Anterior cingulate cortex (tissue), 58 donors: ENCODE data around the gene CBY3.
"Not testable (repeated sequence)": the region's sequence is repeated elsewhere in the genome, so short reads cannot be mapped to it uniquely, and the experiment has no call there.

Experiments used
- DNase-seq, 58 donors: peaks; one replicate each; lab custom pipeline; 2025; lab: John Stamatoyannopoulos, UW

CBY3 gene

GRCh38 chr5:179680780-179681401 lies at the start of gene CBY3:
Gene CBY3 (minus strand): TSS chr5:179681034. CDS start chr5:179680918, 116 bp downstream.
- DNase-seq, result no peak

DNA sequence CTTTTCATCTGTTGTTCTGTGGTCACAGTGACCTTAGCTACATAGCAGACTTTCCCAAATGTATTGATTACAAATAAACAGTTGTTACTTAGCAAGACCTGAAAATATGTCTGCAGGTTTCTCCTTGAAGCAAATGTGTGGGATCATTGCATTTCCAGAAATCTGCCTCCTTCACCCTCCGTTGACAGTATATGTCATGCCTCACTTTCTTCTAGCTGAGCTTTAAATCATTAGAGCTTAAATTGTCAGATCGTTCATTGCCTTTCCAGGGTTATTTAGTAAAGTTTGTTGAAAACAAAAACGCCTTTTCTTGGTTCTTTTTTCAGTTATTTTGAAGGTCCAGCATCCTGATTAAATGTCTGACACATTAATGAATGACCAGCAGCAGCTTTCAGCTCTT lies 49.5 kb upstream of the CBY3 start:
- no peak for DNase-seq

GRCh38 chr5:179729727-179730126 lies 48.9 kb upstream of the CBY3 start:
- peak in 1 of 58 donors; percentile 0 for DNase-seq

DNA sequence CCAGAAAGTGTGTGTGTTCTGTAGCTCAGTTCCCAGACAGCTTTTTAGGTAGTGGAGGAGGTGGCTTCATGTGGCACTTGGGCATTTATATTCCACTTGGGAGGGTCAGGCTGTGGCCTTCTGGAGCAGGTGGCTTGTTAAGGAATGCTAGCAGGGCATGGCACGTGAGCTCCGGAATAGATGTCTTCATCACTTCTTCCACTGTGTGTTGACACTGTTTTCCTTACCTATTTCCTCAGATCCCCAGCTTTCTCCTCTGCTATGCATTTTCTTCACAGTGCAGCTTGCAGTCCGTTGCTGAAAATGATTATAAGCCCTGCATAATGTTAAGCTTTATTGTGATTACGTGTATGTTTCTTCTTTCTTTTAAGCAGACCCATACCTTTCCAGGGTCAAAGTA lies 48.5 kb upstream of the CBY3 start:
- no peak for DNase-seq

DNA sequence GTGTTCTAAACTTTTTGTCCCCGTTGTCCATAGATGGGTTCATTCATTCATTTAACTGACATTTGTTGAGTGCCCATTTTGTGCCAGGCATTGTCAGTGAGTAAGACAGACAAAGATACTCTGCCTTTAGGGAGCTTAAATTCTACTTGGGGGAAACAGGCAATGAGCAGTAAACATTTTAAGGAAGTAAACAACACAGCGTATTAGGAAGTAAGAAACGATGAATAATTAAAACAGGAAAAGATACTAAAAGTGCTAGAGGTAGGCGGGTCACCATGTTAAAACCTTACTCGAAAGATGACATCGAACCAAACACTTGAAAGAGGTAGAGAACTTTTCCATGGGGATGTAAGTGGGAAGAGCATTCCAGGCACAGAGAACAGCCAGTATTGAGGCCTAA lies 46.3 kb upstream of the CBY3 start:
- no peak for DNase-seq

DNA sequence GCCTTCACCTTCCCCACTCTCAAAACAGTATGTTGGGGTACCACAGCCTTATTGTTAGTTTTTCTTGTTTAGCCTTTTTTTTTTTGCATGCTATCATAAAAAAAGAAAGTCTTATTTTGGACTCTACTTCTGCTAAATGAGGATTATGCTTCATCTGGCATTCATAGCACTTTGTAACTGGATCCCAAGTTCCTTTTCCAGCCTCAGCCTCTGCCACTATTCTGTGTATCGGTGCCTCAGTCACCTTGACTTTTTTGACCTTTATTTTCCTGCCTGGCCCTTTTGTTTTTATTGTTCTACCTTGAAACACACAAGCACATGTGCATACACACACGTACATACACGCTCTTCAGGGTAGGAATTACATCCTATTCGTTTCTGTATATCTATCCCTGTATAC lies 43.3 kb upstream of the CBY3 start:
- DNase-seq, result no peak

GRCh38 chr5:179720222-179720621 lies 39.4 kb upstream of the CBY3 start:
- no peak for DNase-seq

- DNase-seq, result no peak
These were observed 35.5 kb upstream of the CBY3 start for GRCh38 chr5:179716286-179716685.

DNA sequence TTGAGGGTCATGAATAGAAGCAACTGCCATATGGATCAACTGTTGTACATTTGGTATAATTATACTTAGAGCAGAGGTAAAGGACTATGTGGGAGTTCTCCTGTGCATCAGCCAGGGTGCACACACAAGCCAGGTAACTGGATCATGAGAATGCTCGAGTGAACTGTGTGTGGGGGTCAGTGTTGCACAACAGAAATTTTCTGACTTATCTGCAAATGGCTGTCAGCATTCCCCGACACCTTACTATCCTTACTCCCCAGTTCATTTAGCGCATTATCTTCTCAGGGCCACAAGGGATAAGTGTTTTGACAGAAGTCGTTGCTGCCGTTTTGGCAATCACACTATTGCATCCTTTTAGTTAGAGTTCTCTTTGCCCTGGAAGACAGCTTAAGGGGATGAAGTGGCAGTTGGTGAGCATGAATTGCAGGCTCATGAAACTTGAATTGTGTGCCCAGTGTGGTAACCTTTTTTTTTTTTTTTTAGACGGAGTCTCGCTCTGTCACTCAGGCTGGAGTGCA lies 19.6 kb upstream of the CBY3 start:
- no peak for DNase-seq

DNA sequence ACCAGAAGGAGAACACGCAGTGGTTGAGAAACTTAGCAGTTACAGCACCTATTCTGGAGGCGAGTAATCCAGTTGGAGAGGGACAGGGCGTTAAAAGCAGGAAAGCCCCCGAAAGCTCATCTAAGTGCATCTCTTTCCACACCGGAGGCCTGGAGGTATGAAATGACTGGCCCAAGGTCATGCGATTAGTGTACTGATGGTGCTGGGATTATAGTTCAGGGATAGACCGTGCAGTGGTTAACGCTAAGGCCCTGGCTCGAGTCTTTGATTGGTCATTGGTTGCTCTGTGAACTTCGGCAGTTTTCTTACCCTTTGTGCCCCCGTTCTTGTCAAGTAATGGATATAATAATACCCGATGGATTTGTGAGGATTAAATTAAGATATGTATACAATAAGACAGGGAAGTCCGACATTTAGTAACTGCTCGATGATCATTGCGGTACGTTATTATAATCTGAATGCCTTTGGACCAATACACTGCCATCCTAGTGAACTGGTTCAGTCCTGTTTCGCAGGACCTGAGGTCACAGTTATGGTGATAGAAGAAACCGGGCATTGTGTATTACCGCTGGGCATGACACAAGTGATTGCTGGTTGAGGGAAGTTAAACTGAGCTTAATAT lies 18.9 kb upstream of the CBY3 start:
- peak in 7 of 58 donors; percentile 1 to 34 (median 20) for DNase-seq

DNA sequence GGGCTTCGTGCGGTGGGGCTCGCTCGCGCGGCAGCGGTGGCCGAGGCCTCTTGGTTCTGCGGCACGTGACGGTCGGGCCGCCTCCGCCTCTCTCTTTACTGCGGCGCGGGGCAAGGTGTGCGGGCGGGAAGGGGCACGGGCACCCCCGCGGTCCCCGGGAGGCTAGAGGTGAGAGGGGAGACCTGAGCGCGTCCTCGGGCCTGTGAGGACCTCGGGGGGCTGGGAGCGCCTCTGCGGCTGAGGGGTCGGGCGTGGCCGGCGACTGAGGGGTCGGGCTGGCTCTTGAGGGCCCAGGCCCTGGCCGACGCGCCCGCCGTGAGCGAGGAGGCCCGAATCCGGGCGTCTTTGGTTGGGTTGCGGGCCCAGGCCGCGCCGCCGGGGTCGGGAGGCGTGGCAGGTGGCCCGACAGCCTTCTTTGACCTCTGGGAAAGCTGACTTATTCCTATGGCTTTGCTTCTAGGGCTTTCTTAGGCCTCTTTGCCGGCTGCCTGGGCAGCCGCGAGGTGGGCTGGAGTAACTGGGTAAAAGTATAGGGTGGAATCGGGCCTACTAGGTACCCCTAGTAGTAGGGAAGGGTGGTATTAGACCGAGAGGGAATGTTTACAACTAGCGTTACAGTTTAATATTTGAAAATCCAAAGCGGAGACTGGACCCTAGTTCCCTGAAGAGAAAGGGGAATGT lies 18.2 kb upstream of the CBY3 start, which contains the start of gene CANX:
CANX (plus strand) TSS at position 33 of the 681 bp plus-strand sequence. CDS start 6,715 bp downstream, outside the sequence.
- DNase-seq, result peak in 2 of 58 donors; percentile 27 to 33

- DNase-seq, result peak; percentile 83 to 100 (median 99)
These were observed 17.4 kb upstream of the CBY3 start for GRCh38 chr5:179697993-179698934.

DNA sequence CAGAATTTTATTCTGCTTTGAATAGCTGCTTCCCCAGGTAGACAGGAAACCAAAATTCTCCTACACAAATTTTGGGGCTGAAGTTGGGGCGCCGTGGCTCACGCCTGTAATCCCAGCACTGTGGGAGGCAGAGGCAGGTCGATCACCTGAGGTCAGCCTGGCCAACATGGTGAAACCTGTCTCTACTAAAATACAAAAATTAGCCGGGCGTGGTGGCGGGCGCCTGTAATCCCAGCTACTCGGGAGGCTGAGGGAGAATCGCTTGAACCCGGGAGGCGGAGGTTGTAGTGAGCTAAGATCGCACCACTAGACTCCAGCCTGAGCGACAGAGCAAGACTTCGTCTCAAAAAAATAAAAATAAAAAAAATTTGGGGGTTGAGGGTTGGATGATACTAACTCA lies 16.7 kb upstream of the CBY3 start:
- not testable (repeated sequence) for DNase-seq

GRCh38 chr5:179697108-179697507 lies 16.3 kb upstream of the CBY3 start:
- DNase-seq, result no peak

DNA sequence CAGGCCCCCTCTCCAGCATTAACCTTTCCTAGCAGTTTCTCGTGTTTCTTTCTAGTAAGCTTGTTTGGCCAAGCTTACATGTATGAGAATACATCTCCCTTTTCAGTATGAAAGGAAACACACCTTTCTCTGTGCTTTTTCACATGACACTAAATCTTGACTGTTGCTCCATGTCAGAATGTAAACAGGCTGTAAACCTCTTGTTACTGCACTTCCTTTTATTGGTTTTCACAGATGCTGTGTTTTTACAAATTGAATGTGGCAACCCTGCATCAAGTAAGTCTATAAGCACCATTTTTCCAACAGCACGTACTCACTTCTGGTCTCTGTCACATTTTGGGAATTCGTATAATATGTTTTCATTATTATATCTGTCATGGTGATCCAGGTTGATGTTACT lies 15.8 kb upstream of the CBY3 start:
- no peak for DNase-seq

DNA sequence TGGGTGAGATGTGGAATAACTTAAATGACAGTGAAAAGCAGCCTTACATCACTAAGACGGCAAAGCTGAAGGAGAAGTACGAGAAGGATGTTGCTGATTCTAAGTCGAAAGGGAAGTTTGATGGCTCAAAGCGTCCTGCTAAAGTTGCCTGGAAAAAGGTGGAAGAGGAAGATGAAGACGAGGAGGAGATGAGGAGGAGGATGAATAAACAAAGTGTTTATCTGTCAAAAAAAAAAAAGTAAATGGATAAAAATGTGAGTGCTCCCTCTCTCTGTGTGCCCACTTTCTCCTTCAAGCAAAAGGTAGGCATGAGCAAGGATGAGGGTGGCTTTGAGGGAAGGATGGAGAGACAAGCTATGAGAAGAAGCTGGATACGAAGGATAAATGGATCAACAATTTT lies 13.7 kb upstream of the CBY3 start:
- no peak for DNase-seq

DNA sequence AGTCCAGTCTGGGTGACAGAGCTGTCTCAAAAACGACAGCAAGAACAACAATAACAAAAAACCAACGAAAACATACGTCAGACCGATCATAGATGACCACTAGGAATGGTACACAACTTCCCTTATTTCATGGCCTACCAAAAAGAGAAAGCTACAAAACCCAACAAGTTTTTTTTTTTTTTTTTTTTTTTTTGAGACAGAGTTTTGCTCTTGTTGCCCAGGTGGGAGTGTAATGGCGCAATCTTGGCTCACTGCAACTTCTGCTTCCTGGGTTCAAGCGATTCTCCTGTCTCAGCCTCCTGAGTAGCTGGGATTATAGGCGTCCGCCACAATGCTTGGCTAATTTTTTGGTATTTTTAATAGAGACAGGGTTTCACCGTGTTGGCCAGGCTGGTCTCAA lies 8.4 kb upstream of the CBY3 start:
- DNase-seq, result not testable (repeated sequence)

DNA sequence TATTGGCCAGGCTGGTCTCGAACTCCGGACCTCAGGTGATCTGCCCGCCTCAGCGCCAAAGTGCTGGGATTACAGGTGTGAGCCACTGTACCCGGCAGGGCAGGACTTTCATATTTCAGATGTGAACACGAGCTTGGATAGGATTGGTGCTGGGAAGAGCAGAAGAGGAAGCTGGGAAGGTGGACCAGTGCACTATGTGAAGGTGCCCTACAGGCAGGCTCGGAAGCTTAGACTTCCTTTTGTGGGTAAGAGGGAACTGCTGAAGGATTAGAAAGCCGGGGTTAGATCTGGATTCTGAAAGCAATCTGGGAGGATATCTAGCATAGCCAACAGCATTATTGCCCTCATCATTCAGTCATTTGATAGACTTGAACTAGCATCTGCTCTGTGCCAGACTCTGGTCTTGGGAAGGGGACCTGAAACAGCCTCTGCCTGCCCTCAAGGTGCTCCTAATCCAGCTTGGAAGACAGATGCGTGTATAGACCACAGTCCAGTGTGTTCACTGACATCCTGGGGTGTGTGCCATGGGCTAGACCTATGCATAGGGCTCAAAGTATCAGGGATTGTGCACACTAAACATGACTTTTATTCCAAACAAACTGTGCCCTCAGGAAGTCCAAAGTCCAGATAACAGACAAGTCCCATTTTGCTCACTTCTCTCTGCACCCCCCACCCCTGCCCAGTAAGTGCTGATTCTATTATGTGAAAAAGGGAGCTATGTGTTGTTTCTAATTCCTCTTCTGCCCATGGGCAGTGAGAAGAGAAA lies 637 bp downstream of the CBY3 start:
- no peak for DNase-seq

DNA sequence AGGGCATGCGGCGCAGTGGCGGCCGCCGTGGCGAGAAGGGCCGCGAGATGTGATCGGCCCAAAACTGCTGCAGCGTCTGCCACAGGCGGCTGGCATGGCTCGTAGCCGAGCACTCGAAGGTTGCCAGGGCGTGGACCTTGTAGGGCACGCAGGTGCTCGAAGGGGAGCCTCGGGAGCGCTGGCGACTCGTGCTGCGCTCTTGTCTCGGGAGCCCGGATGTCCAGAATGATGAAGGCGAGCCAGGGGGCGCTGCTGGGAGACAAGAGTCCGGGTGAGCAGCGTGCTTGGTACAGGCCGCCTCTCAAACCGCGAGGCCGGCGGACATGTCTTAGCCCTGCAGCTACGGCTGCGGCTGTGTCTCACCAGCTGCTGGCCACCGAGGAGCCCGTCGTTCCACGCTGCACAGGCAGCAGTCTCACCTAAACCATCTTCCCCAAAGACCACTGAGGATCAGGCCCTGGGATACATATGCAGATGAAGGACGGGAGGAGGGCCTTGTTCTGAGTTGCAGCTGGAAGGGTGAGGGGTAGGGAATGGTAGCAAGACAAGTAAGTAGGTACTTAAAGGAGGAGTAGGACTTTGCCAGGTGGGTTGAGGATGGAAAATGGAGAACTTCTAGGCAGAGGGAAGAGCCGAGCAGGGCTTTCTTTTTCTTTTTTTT lies 1.7 kb downstream of the CBY3 start:
- DNase-seq, result peak in 47 of 58 donors; percentile 15 to 66 (median 46)
